HG02943 (cell line): ENCODE data around the gene PLD3.
A peak's percentile ranks its signal among the peaks of the same experiment; 100 is the strongest.

Experiments
- ATAC-seq: cut with Tn5 transposase; IDR thresholded peaks from one replicate; pipeline ENCODE4 v1.9.1; 2021; ENCODE audit warnings: mild to moderate bottlenecking, low read depth, moderate library complexity; ENCODE audit not compliant: unreplicated experiment

The PLD3 gene, protein sequence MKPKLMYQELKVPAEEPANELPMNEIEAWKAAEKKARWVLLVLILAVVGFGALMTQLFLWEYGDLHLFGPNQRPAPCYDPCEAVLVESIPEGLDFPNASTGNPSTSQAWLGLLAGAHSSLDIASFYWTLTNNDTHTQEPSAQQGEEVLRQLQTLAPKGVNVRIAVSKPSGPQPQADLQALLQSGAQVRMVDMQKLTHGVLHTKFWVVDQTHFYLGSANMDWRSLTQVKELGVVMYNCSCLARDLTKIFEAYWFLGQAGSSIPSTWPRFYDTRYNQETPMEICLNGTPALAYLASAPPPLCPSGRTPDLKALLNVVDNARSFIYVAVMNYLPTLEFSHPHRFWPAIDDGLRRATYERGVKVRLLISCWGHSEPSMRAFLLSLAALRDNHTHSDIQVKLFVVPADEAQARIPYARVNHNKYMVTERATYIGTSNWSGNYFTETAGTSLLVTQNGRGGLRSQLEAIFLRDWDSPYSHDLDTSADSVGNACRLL

DNA sequence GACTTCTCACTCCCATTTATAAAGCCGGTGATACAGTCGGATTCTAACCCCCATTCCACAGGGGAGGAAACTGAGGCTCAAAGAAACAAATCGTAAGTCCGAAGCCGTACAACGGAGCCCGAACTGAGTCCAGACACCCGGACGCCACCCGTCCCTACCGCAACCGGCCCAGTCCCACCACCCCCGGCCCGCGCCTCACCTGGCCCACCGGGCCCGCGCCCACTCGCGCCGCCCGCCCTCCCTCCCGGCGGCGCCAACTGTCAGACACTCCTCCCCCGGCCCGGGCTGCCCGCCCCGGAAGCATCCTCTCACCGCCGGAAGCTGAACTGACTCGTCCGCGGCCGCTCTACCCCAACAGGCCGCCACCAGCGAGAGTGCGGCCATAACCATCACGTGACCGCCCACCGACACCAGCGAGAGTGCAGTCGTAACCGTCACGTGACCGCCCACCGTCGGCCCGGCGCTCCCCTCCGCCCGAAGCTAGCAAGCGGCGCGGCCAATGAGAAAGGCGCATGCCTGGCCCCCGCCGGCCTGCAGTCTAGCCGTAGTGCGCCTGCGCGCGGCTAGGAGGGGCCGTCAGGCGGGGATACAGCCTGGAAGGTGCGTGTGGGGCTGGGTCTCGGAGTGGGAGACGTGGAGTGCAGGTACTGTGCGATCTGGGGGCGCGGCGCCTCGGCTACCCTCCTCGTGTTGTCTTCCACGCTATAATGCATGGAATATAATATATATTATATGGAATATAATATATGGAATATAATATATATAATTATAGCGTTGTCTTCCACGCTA lies at the start of gene PLD3, which contains the start of gene C19orf47:
Gene PLD3 (plus strand): TSS at position 571 of the 789 bp plus-strand sequence. CDS start 17,789 bp downstream, outside the sequence.
Gene C19orf47 (minus strand): TSS at position 273 of the 789 bp plus-strand sequence. CDS start 6,540 bp downstream, outside the sequence.
- ATAC-seq, result peak; percentile 93

- no peak for ATAC-seq
Measured at GRCh38 chr19:40300668-40301067, 47.8 kb upstream of the PLD3 start.

GRCh38 chr19:40302224-40303011 lies 46.1 kb upstream of the PLD3 start:
- no peak for ATAC-seq

DNA sequence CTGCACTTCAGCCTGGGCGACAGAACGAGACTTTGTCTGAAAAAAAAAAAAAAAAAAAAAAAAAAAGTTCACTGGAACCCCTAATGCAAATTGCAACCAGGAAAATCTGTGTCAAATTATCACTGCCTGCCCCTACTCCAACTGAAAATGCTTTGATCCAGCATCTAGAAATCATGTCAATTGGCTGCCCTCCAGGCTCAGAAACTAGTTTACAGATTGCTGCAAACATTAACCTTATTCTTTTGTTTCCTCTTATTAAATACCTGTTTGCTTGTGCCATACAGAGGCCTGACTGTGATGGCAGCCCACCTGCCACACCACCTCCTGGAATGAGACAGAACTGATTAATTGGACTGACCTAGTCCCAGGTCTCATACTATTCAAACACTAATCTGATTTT lies 44.7 kb upstream of the PLD3 start:
- ATAC-seq, result no peak

- ATAC-seq, result no peak
Measured at GRCh38 chr19:40304306-40304705, 44.2 kb upstream of the PLD3 start.

DNA sequence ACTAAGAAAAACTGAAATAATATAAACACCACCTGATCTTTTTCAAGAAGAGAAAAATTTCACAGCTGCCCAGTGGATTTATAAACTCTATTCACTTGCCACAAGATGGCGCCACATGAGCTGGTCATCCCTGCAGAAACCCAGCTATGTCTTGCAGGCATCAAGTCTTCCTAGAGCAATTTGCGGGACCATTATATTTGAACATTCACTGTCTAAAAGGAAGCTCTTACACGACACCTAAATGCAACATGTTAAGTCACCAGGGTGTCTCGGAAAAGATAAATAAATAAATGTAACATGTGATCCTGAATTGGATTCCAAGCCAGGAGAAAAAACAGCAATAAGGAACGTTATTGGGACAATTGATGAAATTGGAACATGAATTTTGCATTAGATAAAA lies 43.1 kb upstream of the PLD3 start:
- ATAC-seq, result no peak

DNA sequence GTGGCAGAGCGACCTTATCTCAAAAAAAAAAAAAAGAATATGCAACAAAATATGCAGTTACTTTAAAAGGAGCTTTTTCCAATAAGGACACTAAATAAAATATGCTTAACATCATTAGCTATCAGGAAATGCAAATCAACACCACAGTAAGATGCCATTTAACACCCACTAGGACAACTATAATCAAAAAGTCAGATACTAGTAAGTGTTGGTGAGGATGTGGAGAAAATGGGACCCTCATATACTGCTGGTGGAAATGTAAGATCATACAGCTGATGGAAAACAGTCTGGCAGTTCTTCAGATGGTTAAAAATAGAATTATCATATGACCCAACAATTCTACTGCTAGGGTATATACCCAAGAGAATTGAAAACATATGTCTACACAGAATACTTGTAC lies 38.8 kb upstream of the PLD3 start:
- ATAC-seq, result no peak

- ATAC-seq, result no peak
Measured at GRCh38 chr19:40312533-40312932, 36.0 kb upstream of the PLD3 start.

GRCh38 chr19:40313229-40313983 lies 35.1 kb upstream of the PLD3 start:
- no peak for ATAC-seq

- no peak for ATAC-seq
Measured at GRCh38 chr19:40314656-40315055, 33.8 kb upstream of the PLD3 start.

DNA sequence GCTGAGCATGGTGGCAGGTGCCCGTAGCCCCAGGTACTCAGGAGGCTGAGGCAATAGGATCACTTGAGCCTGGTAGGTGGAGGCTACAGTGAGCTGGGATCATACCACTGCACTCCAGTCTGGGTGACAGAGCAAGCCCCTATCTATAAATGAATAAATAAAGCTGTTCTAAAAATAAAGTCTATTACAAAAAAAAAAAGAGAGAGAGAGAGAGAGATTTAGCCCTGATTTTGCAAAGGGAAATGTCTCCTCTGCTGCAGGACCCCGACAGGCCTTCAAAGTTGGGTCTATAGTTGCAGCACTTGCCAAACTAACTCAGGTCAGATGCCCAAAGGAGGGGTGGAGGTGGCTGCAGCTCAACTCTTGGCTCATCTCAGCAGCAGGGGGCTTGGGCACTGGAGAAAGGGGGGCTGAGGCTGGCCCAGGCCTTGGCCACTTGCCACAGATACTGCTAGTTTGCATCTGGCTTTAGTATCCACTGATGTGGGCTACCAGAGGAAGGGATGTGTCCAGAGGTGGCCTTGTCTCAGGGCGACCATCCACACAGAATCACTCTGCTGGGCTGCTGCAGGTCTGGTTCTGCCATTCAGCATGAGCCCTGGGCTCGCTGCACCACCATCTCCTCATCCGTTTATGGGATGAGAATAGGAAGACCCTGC lies 32.6 kb upstream of the PLD3 start:
- no peak for ATAC-seq

DNA sequence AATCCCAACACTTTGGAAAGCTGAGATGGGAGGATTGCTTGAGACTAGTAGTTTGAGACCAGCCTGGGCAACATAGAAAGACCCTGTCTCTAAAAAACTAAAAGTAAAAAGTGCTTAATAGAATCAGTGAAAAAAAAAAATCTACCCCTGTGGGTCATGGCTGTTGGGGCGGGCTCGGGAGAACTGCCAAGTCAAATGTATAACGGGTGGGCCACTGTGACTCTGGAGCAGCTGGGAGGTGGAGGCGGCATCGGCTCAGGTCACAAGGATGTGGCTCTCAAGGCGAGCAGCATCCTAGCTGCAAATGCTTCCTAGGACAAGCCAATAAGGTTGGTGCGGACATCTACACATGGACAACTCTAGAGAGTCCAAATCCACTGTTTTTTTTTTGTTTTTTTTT lies 31.2 kb upstream of the PLD3 start:
- ATAC-seq, result no peak

DNA sequence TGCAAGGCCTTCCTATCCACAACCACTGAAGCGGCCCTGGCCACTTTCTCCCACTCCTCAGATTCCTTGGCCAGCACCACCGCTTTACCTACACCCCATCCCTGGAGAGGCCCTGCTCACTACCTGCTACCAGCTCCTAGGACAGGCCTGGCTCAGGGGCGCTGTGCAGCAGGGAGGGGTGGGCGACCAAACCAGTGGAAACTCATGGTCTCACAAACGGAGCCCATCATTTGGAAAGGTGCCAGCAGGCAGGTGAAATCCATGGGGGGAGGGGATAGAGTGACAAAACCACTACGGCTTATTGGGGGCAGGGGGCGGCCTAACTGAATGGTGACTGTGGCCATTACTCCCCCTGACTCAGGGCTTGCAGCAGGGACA lies 27.9 kb upstream of the PLD3 start:
- no peak for ATAC-seq

GRCh38 chr19:40321076-40321475 lies 27.4 kb upstream of the PLD3 start:
- ATAC-seq, result no peak

DNA sequence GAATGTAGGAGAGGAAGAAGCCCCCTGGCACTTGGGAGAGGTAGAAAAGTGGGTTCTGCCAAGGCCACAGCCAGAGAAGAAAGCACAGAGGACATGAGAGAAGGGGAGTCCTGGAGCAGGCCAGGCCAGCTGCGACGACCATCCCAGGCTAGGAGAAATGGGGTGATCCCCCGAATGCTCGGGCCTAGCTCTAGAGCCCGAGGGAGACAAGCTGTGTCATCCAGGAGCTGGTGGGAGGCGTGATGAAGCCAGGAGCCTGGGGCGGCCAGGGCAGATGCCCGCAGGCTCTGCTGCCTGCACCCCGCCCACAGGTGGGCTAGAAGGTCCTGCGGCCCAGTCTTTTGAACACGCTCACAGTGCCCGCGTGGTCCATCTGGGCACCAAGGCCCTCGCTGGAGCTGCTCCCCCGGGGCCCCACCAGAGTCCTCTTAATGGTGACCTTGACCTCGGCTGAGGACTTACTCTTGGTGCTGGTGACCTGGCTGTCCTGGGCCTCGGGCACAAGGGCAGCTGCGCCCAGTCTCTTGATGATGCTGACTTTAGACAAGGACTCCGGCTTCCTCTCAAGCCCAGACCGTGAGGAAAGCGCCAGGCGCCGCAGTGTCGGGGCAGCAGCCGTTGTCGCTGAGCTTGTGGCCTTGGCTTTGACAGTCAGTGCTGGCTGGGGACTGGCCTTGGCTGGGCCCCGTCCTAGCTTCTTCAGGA lies 26.8 kb upstream of the PLD3 start:
- no peak for ATAC-seq

DNA sequence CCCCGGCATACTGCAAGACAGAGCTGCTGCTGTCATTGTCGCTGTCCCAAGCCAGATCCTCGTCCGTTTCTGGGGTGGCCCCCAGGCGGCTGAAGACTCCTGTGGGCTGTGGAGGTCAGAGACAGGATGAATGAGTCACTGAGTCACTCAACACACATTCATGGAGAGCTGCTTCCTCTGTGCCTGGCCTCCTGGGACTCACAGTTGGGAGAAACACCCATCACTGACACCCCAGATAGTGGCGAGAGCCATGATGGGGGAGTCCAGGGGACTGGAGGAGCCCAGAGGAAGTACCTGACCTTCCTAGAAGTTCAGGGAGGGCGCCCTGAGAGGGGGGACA lies 26.3 kb upstream of the PLD3 start:
- ATAC-seq, result no peak

DNA sequence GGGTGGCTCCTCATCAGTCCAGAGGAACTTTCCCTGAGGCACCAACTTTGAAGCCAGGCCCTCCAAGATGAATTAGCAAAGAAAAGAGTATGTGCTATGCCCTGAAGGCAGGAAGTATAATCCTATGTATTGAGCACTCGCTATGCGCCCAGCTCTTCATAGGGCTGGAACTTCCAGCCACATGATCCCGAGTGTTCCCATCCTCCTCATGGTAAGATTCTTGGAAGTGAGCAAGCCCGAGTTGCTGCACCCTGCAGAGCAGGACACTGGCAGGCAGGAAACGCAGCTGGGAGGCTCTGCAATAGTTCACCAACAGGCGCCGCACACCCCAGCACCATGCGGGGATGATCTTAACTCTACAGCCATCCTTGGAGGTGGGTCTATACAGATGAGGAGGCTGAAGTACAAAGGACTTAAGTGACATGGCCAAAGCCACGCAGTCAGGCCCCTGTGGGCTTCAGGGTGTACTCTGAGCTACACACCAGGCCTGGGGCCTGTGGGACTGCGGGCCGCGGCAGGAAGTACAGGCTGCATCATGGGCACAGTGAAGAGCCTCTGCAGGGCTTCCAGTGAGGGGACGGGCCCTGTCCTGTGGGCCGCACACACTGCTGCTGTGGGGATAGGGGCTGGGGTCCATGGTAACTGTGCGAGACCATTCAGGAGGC lies 25.4 kb upstream of the PLD3 start:
- no peak for ATAC-seq

- ATAC-seq, result no peak
Measured at GRCh38 chr19:40323705-40324104, 24.8 kb upstream of the PLD3 start.
